Hematopoietic multipotent progenitor cell treated with erythropoietin and hydrocortisone succinate and interleukin-3 and kit ligand, for 17 days (in vitro differentiated cells): ENCODE results near the gene EFNA4.
A peak's percentile ranks its signal among the peaks of the same experiment; 100 is the strongest.

Source experiments
- DNase-seq: peaks from one replicate; pipeline ENCODE4 v3.0.0-alpha.2; 2015; ENCODE audit warnings: low spot score

Gene EFNA4

GRCh38 chr1:155063550-155064110 lies at the start of gene EFNA4:
EFNA4 (plus strand) TSS chr1:155063740; CDS start chr1:155063824, 84 bp downstream.
- DNase-seq: peak; percentile 32

- no peak for DNase-seq
Measured at GRCh38 chr1:155014709-155015508, 48.6 kb upstream of the EFNA4 start.

GRCh38 chr1:155015527-155016230 lies 47.9 kb upstream of the EFNA4 start:
- no peak for DNase-seq

GRCh38 chr1:155016231-155016831 lies 47.2 kb upstream of the EFNA4 start:
- no peak for DNase-seq

GRCh38 chr1:155017041-155017945 lies 46.2 kb upstream of the EFNA4 start:
- peak; percentile 89 for DNase-seq

- DNase-seq: no peak
Measured at GRCh38 chr1:155017946-155018316, 45.6 kb upstream of the EFNA4 start.

GRCh38 chr1:155018617-155019348 lies 44.8 kb upstream of the EFNA4 start:
- DNase-seq: no peak

GRCh38 chr1:155019377-155020245 lies 43.9 kb upstream of the EFNA4 start:
- DNase-seq: no peak

GRCh38 chr1:155022136-155022926 lies 41.2 kb upstream of the EFNA4 start:
- no peak for DNase-seq

- DNase-seq: no peak
Measured at GRCh38 chr1:155022927-155023236, 40.7 kb upstream of the EFNA4 start.

- no peak for DNase-seq
Measured at GRCh38 chr1:155023627-155024026, 39.9 kb upstream of the EFNA4 start.

- DNase-seq: no peak
Measured at GRCh38 chr1:155024315-155024714, 39.2 kb upstream of the EFNA4 start.

- no peak for DNase-seq
Measured at GRCh38 chr1:155026154-155026553, 37.4 kb upstream of the EFNA4 start.

GRCh38 chr1:155026588-155026987 lies 37.0 kb upstream of the EFNA4 start:
- no peak for DNase-seq

- DNase-seq: no peak
Measured at GRCh38 chr1:155029513-155030242, 33.9 kb upstream of the EFNA4 start.

- no peak for DNase-seq
Measured at GRCh38 chr1:155030243-155030795, 33.2 kb upstream of the EFNA4 start.

- no peak for DNase-seq
Measured at GRCh38 chr1:155030899-155031298, 32.6 kb upstream of the EFNA4 start.

- no peak for DNase-seq
Measured at GRCh38 chr1:155032886-155033285, 30.7 kb upstream of the EFNA4 start.
